WI38 (cell line): Measurements from ENCODE around the gene ZMYND8.

Experiments used
- H3K4me3 ChIP-seq: 2 replicates; pipeline ENCODE4 v1.5.1; 2011; ENCODE audit warnings: low read depth, mild to moderate bottlenecking, control low read depth, low read length
- CTCF ChIP-seq: IDR thresholded peaks from 2 replicates; pipeline ENCODE4 v1.5.1; 2012; ENCODE audit warnings: low read depth, mild to moderate bottlenecking, control low read depth, low read length

The ZMYND8 gene

GRCh38 chr20:47228654-47229053, 127.8 kb downstream of the ZMYND8 start:
- no peak for TF ChIP-seq CTCF
- H3K4me3 ChIP-seq: no peak overlapping the region

DNA sequence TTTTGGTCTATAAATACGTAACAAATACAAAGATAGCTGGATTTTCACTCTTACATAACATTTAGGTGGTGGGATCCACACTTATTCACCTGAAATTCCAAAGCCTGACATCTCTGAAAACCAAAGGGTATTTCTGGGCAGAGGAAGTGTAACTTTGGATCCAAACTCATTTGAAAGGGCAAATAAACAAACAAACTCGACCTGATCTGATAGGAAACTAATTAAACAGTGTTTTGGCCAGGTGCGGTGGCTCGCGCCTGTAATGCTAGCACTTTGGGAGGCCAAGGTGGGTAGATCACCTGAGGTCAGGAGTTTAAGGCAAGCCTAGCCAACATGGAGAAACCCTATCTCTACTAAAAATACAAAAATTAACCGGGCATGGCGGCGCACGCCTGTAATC, 128.9 kb downstream of the ZMYND8 start:
- no peak for TF ChIP-seq CTCF
- no peak overlapping the region for H3K4me3 ChIP-seq

DNA sequence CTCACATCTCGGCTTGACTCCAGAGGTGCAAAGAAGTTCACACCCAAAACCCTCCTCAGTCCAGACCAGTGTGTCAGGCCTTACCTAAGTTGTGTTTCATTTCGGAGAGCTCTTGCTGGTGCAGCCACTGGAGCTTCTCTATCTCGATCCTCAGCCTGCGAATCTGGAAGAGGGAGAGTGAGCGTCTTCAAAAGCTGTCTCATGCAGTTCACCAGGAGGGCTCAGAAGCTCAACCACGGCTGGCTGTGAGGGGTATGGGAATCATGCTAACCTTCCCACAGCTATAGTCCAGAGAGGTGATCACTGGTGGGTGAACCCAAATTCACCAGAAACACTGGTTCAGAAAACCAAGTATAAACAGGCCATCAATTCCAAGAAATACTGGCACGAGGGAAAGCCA, 129.4 kb downstream of the ZMYND8 start:
- H3K4me3 ChIP-seq: no peak overlapping the region
- no peak for TF ChIP-seq CTCF

- no peak for TF ChIP-seq CTCF
- no peak overlapping the region for H3K4me3 ChIP-seq
Observed at GRCh38 chr20:47225458-47225857, 131.0 kb downstream of the ZMYND8 start.

DNA sequence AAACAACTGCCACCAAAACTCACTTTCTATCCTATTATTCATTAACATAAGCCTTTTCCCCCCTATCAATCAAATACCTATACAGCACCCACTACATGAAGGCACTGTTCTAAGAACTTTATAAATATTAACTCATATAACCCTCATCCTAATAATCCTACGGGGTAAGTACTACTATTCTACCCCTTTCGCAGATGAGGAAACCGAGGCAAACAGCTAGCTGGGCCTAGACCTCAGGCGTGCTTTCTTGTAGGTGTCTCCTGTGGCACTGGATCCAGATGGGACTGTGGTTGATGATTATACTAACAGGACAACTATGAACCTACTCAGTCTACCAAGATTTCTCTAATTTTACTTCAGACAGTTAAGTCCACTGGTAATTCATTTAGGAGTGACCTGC, 131.6 kb downstream of the ZMYND8 start:
- TF ChIP-seq CTCF: no peak

GRCh38 chr20:47224300-47224791, 132.2 kb downstream of the ZMYND8 start:
- no peak for TF ChIP-seq CTCF
- H3K4me3 ChIP-seq: no peak overlapping the region

More for the DNA sequence above, 131.6 kb downstream of the ZMYND8 start:
- H3K4me3 ChIP-seq: no peak overlapping the region

- no peak for TF ChIP-seq CTCF
- no peak overlapping the region for H3K4me3 ChIP-seq
Observed at GRCh38 chr20:47223896-47224295, 132.6 kb downstream of the ZMYND8 start.
